Measurements from ENCODE around the gene IFIT1B.
"Not testable (repeated sequence)": the region's sequence is repeated elsewhere in the genome, so short reads cannot be mapped to it uniquely, and the experiment has no call there.

IFIT1B gene

DNA sequence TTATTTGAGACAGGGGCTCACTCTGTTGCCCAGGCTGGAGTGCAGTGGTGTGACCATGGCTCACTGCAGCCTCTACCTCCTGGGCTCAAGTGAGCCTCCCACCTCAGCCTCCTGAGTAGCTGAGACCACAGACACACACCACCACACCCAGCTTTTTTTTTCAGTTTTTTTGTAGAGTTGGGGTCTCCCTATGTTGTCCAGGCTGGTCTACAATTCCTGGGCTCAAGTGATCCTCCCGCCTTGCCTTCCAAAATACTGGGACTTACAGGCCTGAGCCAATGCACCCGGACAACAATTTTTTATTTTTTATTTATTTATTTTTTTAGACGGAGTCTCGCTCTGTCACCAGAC is 13.3 kb downstream of the IFIT1B start:
- CTCF ChIA-PET: interaction anchor here (1.5 to 2.4 kb wide), 2 partner anchors 22 to 99 kb away, joined by 3 to 10 read pairs; no protein-coding TSS in a partner anchor
- H3K36me3 ChIP-seq (ENCODE audit: control insufficient read depth in 4 of 4, insufficient read depth in 4 of 4, low read length in 3 of 4); H3K4me3 ChIP-seq (ENCODE audit: control insufficient read depth in 1 of 7, extremely low read depth in 1 of 7, insufficient read depth in 4 of 7, low read depth in 2 of 7, low read length in 6 of 7); POLR2A ChIA-PET; H3K27me3 ChIP-seq (replicated peaks in 2 of 5; ENCODE audit: control insufficient read depth in 4 of 5, insufficient read depth in 5 of 5, low read length in 4 of 5); DNase-seq; H3K27ac ChIP-seq (ENCODE audit: insufficient read depth in 1 of 2, low read depth in 1 of 2, low read length in 2 of 2, poor library complexity in 1 of 2, severe bottlenecking in 2 of 2); H3K9me3 ChIP-seq (ENCODE audit: control extremely low read depth in 1 of 5, control insufficient read depth in 4 of 5, insufficient read depth in 2 of 5, low read depth in 1 of 5, low read length in 4 of 5): not testable (repeated sequence)
- peaks cover 18 to 38% (median 23%) of the 10 kb centered on the region in 4 experiments for H3K4me1 ChIP-seq (ENCODE audit: control extremely low read depth in 1 of 4, control insufficient read depth in 4 of 4, insufficient read depth in 4 of 4, low read length in 3 of 4)
- 100% methylated on average over 1 of the region's 4 CpGs for WGBS (ENCODE audit: insufficient coverage)

GRCh38 chr10:89391907-89392756 is 14.3 kb downstream of the IFIT1B start, which contains the start of gene IFIT1:
Gene IFIT1, plus strand, starts transcription at chr10:89392623. Its CDS starts 90 bp downstream, at chr10:89392713.
- Histone ChIP-seq H3K27me3 (replicated peaks in 2 of 5; ENCODE audit: control insufficient read depth in 4 of 5, insufficient read depth in 5 of 5, low read length in 4 of 5) (no peaks in the 10 kb centered on the region), H3K9me3 (ENCODE audit: control extremely low read depth in 1 of 5, control insufficient read depth in 4 of 5, insufficient read depth in 2 of 5, low read depth in 1 of 5, low read length in 4 of 5) (no peaks in the 10 kb centered on the region), H3K4me3 (ENCODE audit: control insufficient read depth in 1 of 7, extremely low read depth in 1 of 7, insufficient read depth in 4 of 7, low read depth in 2 of 7, low read length in 6 of 7) (peak within 1 kb of the TSS in 6 of 7 experiments; percentile 74 to 95 (median 90)), H3K27ac (ENCODE audit: insufficient read depth in 1 of 2, low read depth in 1 of 2, low read length in 2 of 2, poor library complexity in 1 of 2, severe bottlenecking in 2 of 2) (peak within 1 kb of the TSS; percentile 77 to 80), H3K36me3 (ENCODE audit: control insufficient read depth in 4 of 4, insufficient read depth in 4 of 4, low read length in 3 of 4) (peaks cover 0 to 3% (median 0%) of the 10 kb centered on the region in 4 experiments), H3K4me1 (ENCODE audit: control extremely low read depth in 1 of 4, control insufficient read depth in 4 of 4, insufficient read depth in 4 of 4, low read length in 3 of 4) (peaks cover 18 to 36% (median 21%) of the 10 kb centered on the region in 4 experiments)
- ChIA-PET CTCF (interaction anchor here (0.5 to 2.4 kb wide), 6 partner anchors 19 to 149 kb away, joined by 3 to 10 read pairs (median 4); partner anchors contain the start of gene IFIT2), POLR2A (interaction anchor here (0.9 kb wide), 1 partner anchor 139 kb away, joined by 3 read pairs; no protein-coding TSS in a partner anchor)
- peak; percentile 87 to 96 (median 94) for DNase-seq
- WGBS (ENCODE audit: insufficient coverage): 0% methylated on average over 4 of the region's 8 CpGs

DNA sequence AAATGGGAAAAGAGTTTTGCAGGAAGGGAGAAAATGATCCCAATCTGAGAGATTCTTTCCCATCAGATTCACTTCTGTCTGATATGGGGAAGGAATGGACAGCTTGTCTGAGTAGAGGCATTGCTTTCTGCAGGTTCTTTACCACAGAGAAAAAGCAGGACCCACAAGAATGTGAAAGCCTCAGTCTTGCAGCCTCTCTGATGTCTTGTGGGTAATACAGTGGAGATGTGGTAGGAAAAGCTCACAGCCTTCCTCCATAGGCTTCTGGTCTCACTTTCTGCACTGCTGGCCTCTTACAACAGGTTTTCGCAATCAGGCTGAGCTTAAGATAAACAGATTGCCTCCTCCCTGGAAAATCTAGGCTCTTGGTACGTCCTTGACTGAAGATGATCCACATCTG is 15.1 kb downstream of the IFIT1B start:
- Histone ChIP-seq H3K27ac (ENCODE audit: insufficient read depth in 1 of 2, low read depth in 1 of 2, low read length in 2 of 2, poor library complexity in 1 of 2, severe bottlenecking in 2 of 2) (peak overlapping the region in 1 of 2 experiments; percentile 80), H3K36me3 (ENCODE audit: control insufficient read depth in 4 of 4, insufficient read depth in 4 of 4, low read length in 3 of 4) (peaks cover 0 to 3% (median 0%) of the 10 kb centered on the region in 4 experiments), H3K9me3 (ENCODE audit: control extremely low read depth in 1 of 5, control insufficient read depth in 4 of 5, insufficient read depth in 2 of 5, low read depth in 1 of 5, low read length in 4 of 5) (no peaks in the 10 kb centered on the region), H3K4me3 (ENCODE audit: control insufficient read depth in 1 of 7, extremely low read depth in 1 of 7, insufficient read depth in 4 of 7, low read depth in 2 of 7, low read length in 6 of 7) (peak overlapping the region in 6 of 7 experiments; percentile 74 to 95 (median 90)), H3K27me3 (replicated peaks in 2 of 5; ENCODE audit: control insufficient read depth in 4 of 5, insufficient read depth in 5 of 5, low read length in 4 of 5) (no peaks in the 10 kb centered on the region), H3K4me1 (ENCODE audit: control extremely low read depth in 1 of 4, control insufficient read depth in 4 of 4, insufficient read depth in 4 of 4, low read length in 3 of 4) (peaks cover 18 to 36% (median 21%) of the 10 kb centered on the region in 4 experiments)
- WGBS (ENCODE audit: insufficient coverage): 37% methylated on average over 2 of the region's 2 CpGs
- ChIA-PET POLR2A (interaction anchor here (0.9 kb wide), 1 partner anchor 140 kb away, joined by 3 read pairs; no protein-coding TSS in a partner anchor), CTCF (interaction anchor here (0.9 to 2.4 kb wide), 7 partner anchors 9 to 101 kb away, joined by 3 to 10 read pairs (median 4); partner anchors contain the start of genes IFIT2 and IFIT3)
- DNase-seq: peak in 2 of 3 donors; percentile 60 to 68

GRCh38 chr10:89393898-89394297 is 16.0 kb downstream of the IFIT1B start:
- Histone ChIP-seq H3K4me1 (ENCODE audit: control extremely low read depth in 1 of 4, control insufficient read depth in 4 of 4, insufficient read depth in 4 of 4, low read length in 3 of 4) (peaks cover 18 to 36% (median 21%) of the 10 kb centered on the region in 4 experiments), H3K9me3 (ENCODE audit: control extremely low read depth in 1 of 5, control insufficient read depth in 4 of 5, insufficient read depth in 2 of 5, low read depth in 1 of 5, low read length in 4 of 5) (no peaks in the 10 kb centered on the region), H3K36me3 (ENCODE audit: control insufficient read depth in 4 of 4, insufficient read depth in 4 of 4, low read length in 3 of 4) (peaks cover 0 to 5% (median 0%) of the 10 kb centered on the region in 4 experiments), H3K27me3 (replicated peaks in 2 of 5; ENCODE audit: control insufficient read depth in 4 of 5, insufficient read depth in 5 of 5, low read length in 4 of 5) (no peaks in the 10 kb centered on the region), H3K4me3 (ENCODE audit: control insufficient read depth in 1 of 7, extremely low read depth in 1 of 7, insufficient read depth in 4 of 7, low read depth in 2 of 7, low read length in 6 of 7) (peak overlapping the region in 2 of 7 experiments; percentile 28 to 35), H3K27ac (ENCODE audit: insufficient read depth in 1 of 2, low read depth in 1 of 2, low read length in 2 of 2, poor library complexity in 1 of 2, severe bottlenecking in 2 of 2) (no peak overlapping the region)
- WGBS (ENCODE audit: insufficient coverage): 20% methylated on average over 1 of the region's 3 CpGs
- CTCF ChIA-PET: interaction anchor here (1.0 to 1.2 kb wide), 3 partner anchors 10 to 102 kb away, joined by 3 to 4 read pairs (median 3); partner anchors contain the start of gene IFIT3
- no peak for DNase-seq
- POLR2A ChIA-PET: no interaction called here

GRCh38 chr10:89395141-89395540 is 17.3 kb downstream of the IFIT1B start:
- CTCF ChIA-PET: interaction anchor here (1.3 kb wide), 1 partner anchor 149 kb away, joined by 3 read pairs; no protein-coding TSS in a partner anchor
- POLR2A ChIA-PET: no interaction called here
- WGBS (ENCODE audit: insufficient coverage): 100% methylated on average over 1 of the region's 2 CpGs

DNA sequence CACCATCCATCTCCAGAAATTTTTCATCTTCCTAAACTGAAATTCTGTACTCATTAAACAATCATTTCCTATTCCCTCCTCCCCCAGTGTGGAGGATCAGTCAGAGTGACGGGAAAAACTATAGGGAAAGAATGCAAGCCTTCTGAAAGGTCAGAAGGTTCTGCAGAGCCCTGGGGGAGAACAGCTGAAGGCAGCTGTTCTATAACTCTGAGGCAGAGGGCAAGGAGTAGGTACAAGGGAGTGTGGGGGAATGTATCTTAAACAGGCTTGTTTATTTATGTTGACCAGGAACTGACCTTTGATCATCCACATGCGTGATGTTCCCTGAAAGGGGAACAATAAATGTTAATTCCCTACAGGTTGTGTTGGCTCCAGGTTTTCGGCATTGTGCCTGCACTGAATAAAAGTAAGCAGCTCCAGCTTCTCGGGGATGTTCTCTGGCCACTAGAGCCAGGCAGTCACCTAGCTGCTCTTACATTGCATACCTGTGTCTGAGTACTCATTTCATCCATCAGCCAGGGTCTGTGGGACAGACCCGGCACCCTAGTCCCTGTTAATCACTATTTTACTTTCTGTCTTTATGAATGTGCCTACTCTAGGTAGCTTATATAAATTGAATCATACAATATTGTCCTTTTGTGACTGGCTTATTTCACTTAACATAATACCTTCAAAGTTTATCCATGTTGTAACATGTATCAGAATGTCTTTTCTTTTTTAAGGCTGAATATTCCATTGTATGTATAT is 20.3 kb downstream of the IFIT1B start:
- Histone ChIP-seq H3K36me3 (ENCODE audit: control insufficient read depth in 4 of 4, insufficient read depth in 4 of 4, low read length in 3 of 4) (peaks cover 0 to 13% (median 7%) of the 10 kb centered on the region in 4 experiments), H3K4me1 (ENCODE audit: control extremely low read depth in 1 of 4, control insufficient read depth in 4 of 4, insufficient read depth in 4 of 4, low read length in 3 of 4) (peaks cover 3 to 16% (median 9%) of the 10 kb centered on the region in 4 experiments), H3K4me3 (ENCODE audit: control insufficient read depth in 1 of 7, extremely low read depth in 1 of 7, insufficient read depth in 4 of 7, low read depth in 2 of 7, low read length in 6 of 7) (no peak overlapping the region), H3K9me3 (ENCODE audit: control extremely low read depth in 1 of 5, control insufficient read depth in 4 of 5, insufficient read depth in 2 of 5, low read depth in 1 of 5, low read length in 4 of 5) (no peaks in the 10 kb centered on the region), H3K27ac (ENCODE audit: insufficient read depth in 1 of 2, low read depth in 1 of 2, low read length in 2 of 2, poor library complexity in 1 of 2, severe bottlenecking in 2 of 2) (no peak overlapping the region), H3K27me3 (replicated peaks in 2 of 5; ENCODE audit: control insufficient read depth in 4 of 5, insufficient read depth in 5 of 5, low read length in 4 of 5) (no peaks in the 10 kb centered on the region)
- WGBS (ENCODE audit: insufficient coverage): 100% methylated on average over 4 of the region's 5 CpGs
- no peak for DNase-seq
- POLR2A ChIA-PET: no interaction called here
- CTCF ChIA-PET: interaction anchor here (0.9 kb wide), 1 partner anchor 9 kb away, joined by 3 read pairs; no protein-coding TSS in a partner anchor

More at GRCh38 chr10:89395141-89395540, 17.3 kb downstream of the IFIT1B start:
- DNase-seq: no peak
- no peak overlapping the region for H3K4me3 ChIP-seq (ENCODE audit: control insufficient read depth in 1 of 7, extremely low read depth in 1 of 7, insufficient read depth in 4 of 7, low read depth in 2 of 7, low read length in 6 of 7)
- no peak overlapping the region for H3K27ac ChIP-seq (ENCODE audit: insufficient read depth in 1 of 2, low read depth in 1 of 2, low read length in 2 of 2, poor library complexity in 1 of 2, severe bottlenecking in 2 of 2)
- no peaks in the 10 kb centered on the region for H3K27me3 ChIP-seq (replicated peaks in 2 of 5; ENCODE audit: control insufficient read depth in 4 of 5, insufficient read depth in 5 of 5, low read length in 4 of 5)
- H3K9me3 ChIP-seq (ENCODE audit: control extremely low read depth in 1 of 5, control insufficient read depth in 4 of 5, insufficient read depth in 2 of 5, low read depth in 1 of 5, low read length in 4 of 5): no peaks in the 10 kb centered on the region
- peaks cover 0 to 5% (median under 1%) of the 10 kb centered on the region in 4 experiments for H3K36me3 ChIP-seq (ENCODE audit: control insufficient read depth in 4 of 4, insufficient read depth in 4 of 4, low read length in 3 of 4)
- peaks cover 18 to 36% (median 21%) of the 10 kb centered on the region in 4 experiments for H3K4me1 ChIP-seq (ENCODE audit: control extremely low read depth in 1 of 4, control insufficient read depth in 4 of 4, insufficient read depth in 4 of 4, low read length in 3 of 4)

Data from common myeloid progenitor, CD34-positive (primary cell).